ENCODE data around the gene GFRA4. TPM values are rescaled to one million over a fixed set of nuclear protein-coding genes. Genes with fewer than 3 reads are reported as not detected.

The GFRA4 gene
- total and polyA plus RNA-seq, 2 donors (not counting 1 experiment from before 2014, with no cell fraction given): not detected

DNA sequence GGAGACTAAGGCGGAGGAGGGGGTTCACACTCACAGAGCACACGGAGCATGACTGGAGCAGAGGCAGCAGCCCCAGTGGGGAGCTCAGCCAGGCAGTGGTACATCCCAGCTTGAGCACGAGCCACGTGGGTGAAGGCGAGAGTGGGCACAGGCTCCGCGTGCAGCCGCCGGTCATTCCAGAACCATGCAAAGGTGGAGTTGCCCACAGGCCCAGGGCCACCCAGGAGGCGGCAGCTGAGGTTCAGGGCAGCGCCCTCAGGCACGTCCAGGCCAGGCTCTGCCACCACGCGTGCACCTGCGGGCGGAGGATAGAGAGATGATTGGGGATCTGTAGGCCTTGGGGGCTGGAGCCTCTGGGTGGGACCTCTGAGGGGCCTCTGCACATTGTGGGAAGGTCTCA, 28.1 kb upstream of the GFRA4 start:
- Histone ChIP-seq H3K4me1 (ENCODE audit: control insufficient read depth in 2 of 2, insufficient read depth in 2 of 2, low read length in 2 of 2) (no peaks in the 10 kb centered on the region), H2AFZ (ENCODE audit: insufficient read depth, low read depth, low read length, poor library complexity, severe bottlenecking) (no peak overlapping the region), H3K79me2 (ENCODE audit: control insufficient read depth, insufficient read depth, low read length) (no peaks in the 10 kb centered on the region), H3K27ac (ENCODE audit: low read length in 2 of 2) (no peak overlapping the region), H3K27me3 (replicated peaks in 1 of 4; ENCODE audit: control extremely low read depth in 1 of 4, control insufficient read depth in 3 of 4, insufficient read depth in 4 of 4, low read length in 3 of 4) (peaks cover 0 to 3% (median 0%) of the 10 kb centered on the region in 4 experiments), H3K9ac (ENCODE audit: low read length) (no peak overlapping the region), H3K9me3 (ENCODE audit: control extremely low read depth in 1 of 3, control insufficient read depth in 2 of 3, insufficient read depth in 1 of 3, low read length in 2 of 3) (peaks cover 0 to 8% (median 0%) of the 10 kb centered on the region in 3 donors), H3K4me3 (ENCODE audit: control extremely low read depth in 1 of 5, extremely low read depth in 1 of 5, insufficient read depth in 1 of 5, low read depth in 2 of 5, low read length in 4 of 5) (no peak overlapping the region), H3K36me3 (replicated peaks in 1 of 2; ENCODE audit: control extremely low read depth in 1 of 2, control insufficient read depth in 1 of 2, extremely low read depth in 1 of 2, insufficient read depth in 2 of 2, low read length in 1 of 2) (no peaks in the 10 kb centered on the region), H3K4me2 (replicated peaks; ENCODE audit: low read depth, low read length, poor library complexity, severe bottlenecking) (no peak overlapping the region), H4K20me1 (ENCODE audit: control insufficient read depth, insufficient read depth, low read length, poor library complexity, severe bottlenecking) (no peaks in the 10 kb centered on the region)
- Mint-ChIP-seq H3K4me1 (no peaks in the 10 kb centered on the region), H3K27me3 (peaks cover 9% of the 10 kb centered on the region), H3K9me3 (ENCODE audit: insufficient read depth) (no peaks in the 10 kb centered on the region), H3K27ac (no peak overlapping the region), H3K4me3 (no peak overlapping the region)
- ChIA-PET CTCF (interaction anchor here (0.7 kb wide), 1 partner anchor 974 kb away, joined by 4 read pairs; no protein-coding TSS in a partner anchor), POLR2A (no interaction called here)
- DNase-seq: no peak
- intact Hi-C loops (cut with micrococcal nuclease): no loop called here
- no peak for TF ChIP-seq EZH2 (IDR thresholded peaks at IDR 0.05; ENCODE audit: borderline replicate concordance, insufficient read depth, low read depth, low read length, poor library complexity, severe bottlenecking)
- TF ChIP-seq, protein P1, sequence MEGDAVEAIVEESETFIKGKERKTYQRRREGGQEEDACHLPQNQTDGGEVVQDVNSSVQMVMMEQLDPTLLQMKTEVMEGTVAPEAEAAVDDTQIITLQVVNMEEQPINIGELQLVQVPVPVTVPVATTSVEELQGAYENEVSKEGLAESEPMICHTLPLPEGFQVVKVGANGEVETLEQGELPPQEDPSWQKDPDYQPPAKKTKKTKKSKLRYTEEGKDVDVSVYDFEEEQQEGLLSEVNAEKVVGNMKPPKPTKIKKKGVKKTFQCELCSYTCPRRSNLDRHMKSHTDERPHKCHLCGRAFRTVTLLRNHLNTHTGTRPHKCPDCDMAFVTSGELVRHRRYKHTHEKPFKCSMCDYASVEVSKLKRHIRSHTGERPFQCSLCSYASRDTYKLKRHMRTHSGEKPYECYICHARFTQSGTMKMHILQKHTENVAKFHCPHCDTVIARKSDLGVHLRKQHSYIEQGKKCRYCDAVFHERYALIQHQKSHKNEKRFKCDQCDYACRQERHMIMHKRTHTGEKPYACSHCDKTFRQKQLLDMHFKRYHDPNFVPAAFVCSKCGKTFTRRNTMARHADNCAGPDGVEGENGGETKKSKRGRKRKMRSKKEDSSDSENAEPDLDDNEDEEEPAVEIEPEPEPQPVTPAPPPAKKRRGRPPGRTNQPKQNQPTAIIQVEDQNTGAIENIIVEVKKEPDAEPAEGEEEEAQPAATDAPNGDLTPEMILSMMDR (IDR thresholded peaks at IDR 0.05): no peak
- WGBS (ENCODE audit: insufficient coverage): 95% methylated on average over 16 of the region's 16 CpGs
- ATAC-seq (ENCODE audit: low read depth): no peak

DNA sequence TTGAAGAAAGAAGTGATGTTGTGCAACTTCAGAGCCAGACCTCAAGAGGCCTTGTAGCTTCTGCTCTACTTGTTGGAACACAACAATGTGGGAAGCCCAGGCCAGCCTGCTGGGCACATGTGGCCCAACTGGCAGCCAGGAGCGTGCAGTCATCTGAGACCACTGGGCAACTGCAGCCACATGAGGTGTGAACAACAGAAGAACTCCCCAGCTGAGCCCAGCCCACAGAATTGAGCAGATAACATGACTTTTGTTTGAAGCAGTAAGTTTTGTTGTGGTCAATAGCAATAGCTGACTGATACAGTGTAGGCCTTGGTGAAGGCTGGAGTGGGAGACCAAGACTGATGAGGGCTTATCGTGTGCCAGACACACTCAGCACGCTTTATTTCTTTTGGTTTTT, 27.2 kb upstream of the GFRA4 start:
- no peak for DNase-seq
- Mint-ChIP-seq H3K4me3 (no peak overlapping the region), H3K4me1 (no peaks in the 10 kb centered on the region), H3K27ac (no peak overlapping the region), H3K9me3 (ENCODE audit: insufficient read depth) (no peaks in the 10 kb centered on the region), H3K27me3 (peaks cover 9% of the 10 kb centered on the region)
- ChIA-PET CTCF (interaction anchor here (0.6 to 0.7 kb wide), 2 partner anchors 27 to 975 kb away, joined by 3 to 4 read pairs; no protein-coding TSS in a partner anchor), POLR2A (no interaction called here)
- H3K27ac ChIP-seq (ENCODE audit: low read length in 2 of 2): no peak overlapping the region
- H3K36me3 ChIP-seq (replicated peaks in 1 of 2; ENCODE audit: control extremely low read depth in 1 of 2, control insufficient read depth in 1 of 2, extremely low read depth in 1 of 2, insufficient read depth in 2 of 2, low read length in 1 of 2): no peaks in the 10 kb centered on the region
- H4K20me1 ChIP-seq (ENCODE audit: control insufficient read depth, insufficient read depth, low read length, poor library complexity, severe bottlenecking): no peaks in the 10 kb centered on the region
- intact Hi-C loops (cut with micrococcal nuclease): no loop called here
- WGBS (ENCODE audit: insufficient coverage): 100% methylated on average over 1 of the region's 3 CpGs
- ATAC-seq (ENCODE audit: low read depth): no peak
- no peak overlapping the region for H3K4me2 ChIP-seq (replicated peaks; ENCODE audit: low read depth, low read length, poor library complexity, severe bottlenecking)
- H3K4me3 ChIP-seq (ENCODE audit: control extremely low read depth in 1 of 5, extremely low read depth in 1 of 5, insufficient read depth in 1 of 5, low read depth in 2 of 5, low read length in 4 of 5): no peak overlapping the region
- no peak overlapping the region for H3K9ac ChIP-seq (ENCODE audit: low read length)
- TF ChIP-seq EZH2 (IDR thresholded peaks at IDR 0.05; ENCODE audit: borderline replicate concordance, insufficient read depth, low read depth, low read length, poor library complexity, severe bottlenecking): no peak
- TF ChIP-seq, protein P1 (IDR thresholded peaks at IDR 0.05): no peak
- H2AFZ ChIP-seq (ENCODE audit: insufficient read depth, low read depth, low read length, poor library complexity, severe bottlenecking): no peak overlapping the region
- peaks cover 0 to 5% (median 0%) of the 10 kb centered on the region in 4 experiments for H3K27me3 ChIP-seq (replicated peaks in 1 of 4; ENCODE audit: control extremely low read depth in 1 of 4, control insufficient read depth in 3 of 4, insufficient read depth in 4 of 4, low read length in 3 of 4)
- no peaks in the 10 kb centered on the region for H3K4me1 ChIP-seq (ENCODE audit: control insufficient read depth in 2 of 2, insufficient read depth in 2 of 2, low read length in 2 of 2)
- no peaks in the 10 kb centered on the region for H3K79me2 ChIP-seq (ENCODE audit: control insufficient read depth, insufficient read depth, low read length)
- H3K9me3 ChIP-seq (ENCODE audit: control extremely low read depth in 1 of 3, control insufficient read depth in 2 of 3, insufficient read depth in 1 of 3, low read length in 2 of 3): peaks cover 0 to 6% (median 0%) of the 10 kb centered on the region in 3 donors

Data from B cell (primary cell).